ENCODE measurements around the gene SLC25A4. TPM values are rescaled to one million over a fixed set of nuclear protein-coding genes. Genes with fewer than 3 reads are reported as not detected.

The SLC25A4 gene
- total RNA-seq, 2 experiments from 2014 or later, result 3.3 to 4.8 TPM

GRCh38 chr4:185122681-185123345, 20.3 kb upstream of the SLC25A4 start:
- Mint-ChIP-seq H3K4me1 (ENCODE audit: low read depth) (peaks cover 10% of the 10 kb centered on the region), H3K9me3 (ENCODE audit: insufficient read depth) (no peaks in the 10 kb centered on the region), H3K27ac (no peak overlapping the region), H3K36me3 (ENCODE audit: low read depth) (no peaks in the 10 kb centered on the region), H3K4me3 (no peak overlapping the region), H3K27me3 (ENCODE audit: low read depth) (peaks cover 51% of the 10 kb centered on the region)
- CTCF ChIA-PET, result interaction anchor here (0.9 to 2.2 kb wide), 6 partner anchors 11 to 83 kb away, joined by 3 to 10 read pairs (median 4); no protein-coding TSS in a partner anchor
- POLR2A ChIA-PET, result no interaction called here
- no peak for DNase-seq
- ATAC-seq, result no peak

GRCh38 chr4:185124006-185124405, 19.1 kb upstream of the SLC25A4 start:
- POLR2A ChIA-PET, result no interaction called here
- Mint-ChIP-seq H3K4me3 (no peak overlapping the region), H3K27me3 (ENCODE audit: low read depth) (peaks cover 56% of the 10 kb centered on the region), H3K27ac (no peak overlapping the region), H3K9me3 (ENCODE audit: insufficient read depth) (no peaks in the 10 kb centered on the region), H3K4me1 (ENCODE audit: low read depth) (peaks cover 18% of the 10 kb centered on the region), H3K36me3 (ENCODE audit: low read depth) (no peaks in the 10 kb centered on the region)
- CTCF ChIA-PET, result interaction anchor here (1.4 to 2.2 kb wide), 3 partner anchors 11 to 60 kb away, joined by 3 to 10 read pairs (median 10); no protein-coding TSS in a partner anchor
- no peak for ATAC-seq
- no peak for DNase-seq

- no peaks in the 10 kb centered on the region for H3K9me3 Mint-ChIP-seq (ENCODE audit: insufficient read depth)
- H3K36me3 Mint-ChIP-seq (ENCODE audit: low read depth), result no peaks in the 10 kb centered on the region
- peak overlapping the region; percentile 38 for H3K4me3 Mint-ChIP-seq
- no peak overlapping the region for H3K27ac Mint-ChIP-seq
- peaks cover 19% of the 10 kb centered on the region for H3K4me1 Mint-ChIP-seq (ENCODE audit: low read depth)
- ATAC-seq (peak; percentile 35), DNase-seq (no peak)
- peaks cover 61% of the 10 kb centered on the region for H3K27me3 Mint-ChIP-seq (ENCODE audit: low read depth)
- CTCF ChIA-PET, result interaction anchor here (1.3 kb wide), 2 partner anchors 7 to 9 kb away, joined by 3 to 4 read pairs; no protein-coding TSS in a partner anchor
- POLR2A ChIA-PET, result interaction anchor here (0.6 kb wide), 1 partner anchor 398 kb away, joined by 3 read pairs; no protein-coding TSS in a partner anchor
These were observed 15.8 kb upstream of the SLC25A4 start for GRCh38 chr4:185127021-185127925.

DNA sequence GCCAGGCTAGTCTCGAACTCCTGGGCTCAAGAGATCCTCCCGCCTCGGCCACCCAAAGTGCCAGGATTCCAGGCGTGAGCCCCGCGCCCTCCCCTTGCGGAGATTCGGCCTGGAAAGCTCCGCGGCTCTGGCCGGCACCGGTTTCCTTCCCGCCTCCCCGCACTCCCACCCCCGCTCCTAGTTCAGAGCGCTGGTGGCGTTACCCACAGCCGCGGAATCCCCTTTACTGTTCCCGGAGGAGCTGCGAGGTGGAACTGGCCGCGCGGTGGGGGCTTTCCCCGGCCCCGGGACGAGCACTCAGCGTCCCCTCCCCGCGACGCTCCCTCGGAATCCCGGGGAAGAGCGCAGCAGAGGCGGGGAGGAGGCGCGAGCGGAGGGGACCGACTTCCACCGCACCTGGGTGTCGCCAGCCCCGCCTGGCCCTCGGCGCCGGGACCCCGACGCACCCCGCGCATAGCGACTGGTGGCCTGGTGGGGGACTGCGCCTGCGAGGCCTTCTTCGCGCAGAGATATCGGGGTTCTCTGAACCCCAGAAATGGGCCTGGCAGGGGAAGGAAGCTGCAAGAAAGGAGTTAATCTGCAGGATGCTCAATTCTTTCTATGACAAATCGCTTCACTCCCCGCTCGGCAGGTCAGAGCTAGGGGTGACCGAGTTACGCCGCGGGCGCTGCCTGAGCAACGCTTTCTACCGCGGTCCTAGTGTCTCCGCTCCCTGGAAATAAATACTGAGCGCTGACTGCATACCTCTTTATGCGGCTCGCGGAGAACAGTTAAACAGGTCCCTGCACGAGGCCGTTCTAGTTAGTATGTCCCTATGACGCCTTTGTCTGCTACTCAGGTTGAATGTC, 14.6 kb upstream of the SLC25A4 start:
- ChIA-PET POLR2A (no interaction called here), CTCF (interaction anchor here (0.8 to 1.3 kb wide), 3 partner anchors 12 to 53 kb away, joined by 3 to 4 read pairs (median 3); no protein-coding TSS in a partner anchor)
- H3K9me3 Mint-ChIP-seq (ENCODE audit: insufficient read depth), result no peaks in the 10 kb centered on the region
- H3K27me3 Mint-ChIP-seq (ENCODE audit: low read depth), result peaks cover 54% of the 10 kb centered on the region
- H3K27ac Mint-ChIP-seq, result no peak overlapping the region
- ATAC-seq (peak; percentile 74), DNase-seq (no peak)
- H3K4me1 Mint-ChIP-seq (ENCODE audit: low read depth), result peaks cover 12% of the 10 kb centered on the region
- H3K36me3 Mint-ChIP-seq (ENCODE audit: low read depth), result no peaks in the 10 kb centered on the region
- H3K4me3 Mint-ChIP-seq, result peak overlapping the region; percentile 54

- H3K9me3 Mint-ChIP-seq (ENCODE audit: insufficient read depth), result no peaks in the 10 kb centered on the region
- DNase-seq (peak; percentile 35), ATAC-seq (peak; percentile 73)
- no peak overlapping the region for H3K27ac Mint-ChIP-seq
- no peaks in the 10 kb centered on the region for H3K4me1 Mint-ChIP-seq (ENCODE audit: low read depth)
- H3K36me3 Mint-ChIP-seq (ENCODE audit: low read depth), result no peaks in the 10 kb centered on the region
- H3K4me3 Mint-ChIP-seq, result no peak overlapping the region
- POLR2A ChIA-PET, result no interaction called here
- CTCF ChIA-PET, result interaction anchor here (0.6 to 4.0 kb wide), 31 partner anchors 8 to 517 kb away, joined by 3 to 49 read pairs (median 4); partner anchors contain the start of genes HELT and SLC25A4
- H3K27me3 Mint-ChIP-seq (ENCODE audit: low read depth), result peaks cover 23% of the 10 kb centered on the region
These were observed 8.7 kb upstream of the SLC25A4 start for GRCh38 chr4:185134307-185134869.

- POLR2A ChIA-PET, result no interaction called here
- Mint-ChIP-seq H3K27ac (no peak overlapping the region), H3K9me3 (ENCODE audit: insufficient read depth) (no peaks in the 10 kb centered on the region), H3K4me1 (ENCODE audit: low read depth) (peaks cover 2% of the 10 kb centered on the region), H3K36me3 (ENCODE audit: low read depth) (no peaks in the 10 kb centered on the region), H3K4me3 (no peak overlapping the region), H3K27me3 (ENCODE audit: low read depth) (peaks cover 22% of the 10 kb centered on the region)
- ATAC-seq (no peak), DNase-seq (no peak)
- CTCF ChIA-PET, result interaction anchor here (1.0 to 4.0 kb wide), 2 partner anchors 14 to 97 kb away, joined by 3 to 49 read pairs; no protein-coding TSS in a partner anchor
These were observed 5.7 kb upstream of the SLC25A4 start for GRCh38 chr4:185137233-185137925.

DNA sequence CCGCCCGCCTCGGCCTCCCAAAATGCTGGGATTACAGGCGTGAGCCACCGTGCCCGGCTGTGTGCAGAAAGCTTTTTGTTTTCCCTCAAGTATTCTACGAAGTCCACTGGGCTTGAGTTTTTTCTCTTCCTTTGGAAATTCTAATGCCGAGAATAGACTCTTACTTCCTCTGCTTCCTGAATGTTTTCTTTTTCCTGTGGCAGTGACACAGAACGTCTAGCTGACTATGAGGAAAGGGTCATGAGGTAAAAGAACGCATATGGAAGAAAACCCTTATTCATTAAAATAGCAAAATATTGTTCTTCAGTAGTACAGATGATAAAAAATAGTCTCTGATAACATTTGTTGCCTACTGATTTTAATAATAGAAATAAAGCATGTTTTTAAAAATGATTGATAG, 4.9 kb upstream of the SLC25A4 start:
- DNase-seq (no peak), ATAC-seq (no peak)
- Mint-ChIP-seq H3K9me3 (ENCODE audit: insufficient read depth) (no peaks in the 10 kb centered on the region), H3K27ac (no peak overlapping the region), H3K27me3 (ENCODE audit: low read depth) (peaks cover 21% of the 10 kb centered on the region), H3K36me3 (ENCODE audit: low read depth) (no peaks in the 10 kb centered on the region), H3K4me1 (ENCODE audit: low read depth) (peaks cover 5% of the 10 kb centered on the region), H3K4me3 (no peak overlapping the region)
- CTCF ChIA-PET, result interaction anchor here (1.0 kb wide), 1 partner anchor 14 kb away, joined by 3 read pairs; no protein-coding TSS in a partner anchor
- POLR2A ChIA-PET, result no interaction called here

GRCh38 chr4:185139736-185140135, 3.3 kb upstream of the SLC25A4 start:
- ChIA-PET POLR2A (no interaction called here), CTCF (interaction anchor here (0.7 to 1.6 kb wide), 2 partner anchors 100 kb away, joined by 3 to 4 read pairs; no protein-coding TSS in a partner anchor)
- Mint-ChIP-seq H3K4me1 (ENCODE audit: low read depth) (peaks cover 10% of the 10 kb centered on the region), H3K27ac (no peak overlapping the region), H3K4me3 (no peak overlapping the region), H3K27me3 (ENCODE audit: low read depth) (peaks cover 30% of the 10 kb centered on the region), H3K9me3 (ENCODE audit: insufficient read depth) (no peaks in the 10 kb centered on the region), H3K36me3 (ENCODE audit: low read depth) (no peaks in the 10 kb centered on the region)
- DNase-seq, result no peak
- ATAC-seq, result no peak

DNA sequence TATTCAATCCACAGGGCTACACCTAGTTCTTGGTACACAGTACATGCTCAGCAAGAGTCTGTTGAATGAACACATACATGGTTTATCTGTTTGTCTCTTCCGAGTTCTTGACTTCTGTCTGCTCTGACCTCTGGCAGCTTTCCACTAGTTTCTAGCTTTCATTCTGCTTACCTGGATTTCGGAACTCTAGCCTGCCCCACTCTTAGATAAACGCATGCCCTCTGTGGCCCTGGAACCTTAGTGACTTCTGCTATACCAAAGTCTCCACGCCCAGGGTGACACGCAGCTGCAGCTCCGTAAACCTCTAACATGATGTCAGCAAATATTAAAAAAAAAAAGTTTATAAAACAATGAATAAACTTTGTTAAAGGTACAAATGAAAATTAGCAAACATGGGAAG, 1.3 kb upstream of the SLC25A4 start:
- Mint-ChIP-seq H3K9me3 (ENCODE audit: insufficient read depth) (no peaks in the 10 kb centered on the region), H3K27me3 (ENCODE audit: low read depth) (peaks cover 34% of the 10 kb centered on the region), H3K27ac (no peak overlapping the region), H3K4me3 (no peak overlapping the region), H3K36me3 (ENCODE audit: low read depth) (no peaks in the 10 kb centered on the region), H3K4me1 (ENCODE audit: low read depth) (peaks cover 10% of the 10 kb centered on the region)
- POLR2A ChIA-PET, result no interaction called here
- CTCF ChIA-PET, result interaction anchor here (0.7 to 1.7 kb wide), 4 partner anchors 16 to 42 kb away, joined by 3 to 5 read pairs (median 3); no protein-coding TSS in a partner anchor
- ATAC-seq, result no peak
- no peak for DNase-seq

GRCh38 chr4:185142564-185142911, 528 bp upstream of the SLC25A4 start:
- ChIA-PET POLR2A (no interaction called here), CTCF (interaction anchor here (0.8 to 3.7 kb wide), 10 partner anchors 8 to 163 kb away, joined by 3 to 22 read pairs (median 3); no protein-coding TSS in a partner anchor)
- Mint-ChIP-seq H3K27me3 (ENCODE audit: low read depth) (peaks cover 34% of the 10 kb centered on the region), H3K4me1 (ENCODE audit: low read depth) (peaks cover 10% of the 10 kb centered on the region), H3K4me3 (peak overlapping the region; percentile 83), H3K9me3 (ENCODE audit: insufficient read depth) (no peaks in the 10 kb centered on the region), H3K36me3 (ENCODE audit: low read depth) (no peaks in the 10 kb centered on the region), H3K27ac (no peak overlapping the region)
- no peak for ATAC-seq
- no peak for DNase-seq
